ENCODE measurements around the gene PITX2. TPM values are rescaled to one million over a fixed set of nuclear protein-coding genes. Genes with fewer than 3 reads are reported as not detected.

The PITX2 gene
- polyA plus RNA-seq (2013, experiment 1 of 2; ENCODE audit: insufficient read length), result 20.6 TPM
- polyA plus RNA-seq (2013, experiment 2 of 2; ENCODE audit: insufficient read length), result 20.0 TPM

- peak; percentile 97 for DNase-seq
These were observed at the start of gene PITX2 for GRCh38 chr4:110622841-110623717. TSS of gene PITX2 (minus strand) at chr4:110623077. CDS start at chr4:110622460, 617 bp downstream.

DNA sequence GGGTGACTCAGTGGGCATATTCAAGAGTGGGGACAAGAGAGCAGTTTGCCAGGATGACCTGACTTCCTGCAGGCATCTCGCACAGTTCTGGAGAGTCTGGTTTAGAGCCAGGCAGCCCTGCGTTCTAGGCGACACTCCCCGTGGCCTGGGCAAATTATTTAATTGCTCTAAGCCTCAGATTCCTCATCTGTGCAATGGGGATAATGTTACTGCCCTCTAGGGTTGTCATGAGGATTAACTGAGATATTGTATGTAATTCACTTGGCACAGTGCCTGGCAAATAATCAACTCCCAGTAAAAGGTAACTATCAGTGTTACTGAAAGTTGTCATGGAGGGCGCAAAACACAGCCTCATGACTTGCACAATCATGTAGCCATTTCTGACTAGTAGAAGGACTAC lies 48.8 kb upstream of the PITX2 start:
- no peak for DNase-seq

GRCh38 chr4:110669663-110670062 lies 46.8 kb upstream of the PITX2 start:
- DNase-seq, result peak; percentile 26

- no peak for DNase-seq
These were observed 45.8 kb upstream of the PITX2 start for GRCh38 chr4:110668463-110669235.

DNA sequence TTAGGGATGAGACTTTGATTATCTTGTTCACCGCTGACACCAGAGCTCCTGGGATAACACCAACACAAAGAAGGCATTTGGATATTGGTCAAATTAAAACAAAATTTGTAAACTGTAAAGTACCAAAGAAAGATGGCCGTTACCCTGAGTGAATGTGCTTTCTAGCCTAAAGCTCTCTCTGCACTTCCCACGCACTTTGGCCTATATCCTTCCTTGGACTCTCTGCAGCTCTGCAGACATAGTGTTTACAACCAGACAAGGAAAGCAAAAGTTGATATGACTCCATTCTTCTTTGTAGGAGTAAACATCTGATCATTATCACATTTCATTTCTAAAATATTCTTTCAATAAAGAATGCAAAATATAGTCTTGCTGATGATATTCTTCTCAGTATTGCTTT lies 44.8 kb upstream of the PITX2 start:
- no peak for DNase-seq

DNA sequence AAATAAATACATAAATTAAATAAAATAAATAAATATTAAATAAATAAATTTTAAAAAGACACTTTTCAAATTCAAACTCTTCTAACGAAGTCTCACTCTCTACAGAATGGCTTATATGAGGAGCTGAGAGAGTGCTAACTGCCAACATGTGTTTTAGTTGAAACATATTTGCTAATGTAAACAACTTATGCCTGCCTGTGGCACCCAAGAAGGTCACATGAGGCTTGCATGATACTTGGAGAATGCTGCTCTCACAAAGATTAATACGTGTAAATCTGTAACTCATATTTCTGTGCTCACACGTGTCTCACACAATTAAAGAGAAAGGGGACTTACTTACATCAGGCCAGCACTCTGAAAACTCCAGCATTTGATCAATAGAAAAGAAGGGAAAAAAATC lies 43.2 kb upstream of the PITX2 start:
- peak; percentile 44 for DNase-seq

- DNase-seq, result peak; percentile 89
These were observed 41.0 kb upstream of the PITX2 start for GRCh38 chr4:110663738-110664444.

- DNase-seq, result no peak
These were observed 40.3 kb upstream of the PITX2 start for GRCh38 chr4:110663206-110663605.

DNA sequence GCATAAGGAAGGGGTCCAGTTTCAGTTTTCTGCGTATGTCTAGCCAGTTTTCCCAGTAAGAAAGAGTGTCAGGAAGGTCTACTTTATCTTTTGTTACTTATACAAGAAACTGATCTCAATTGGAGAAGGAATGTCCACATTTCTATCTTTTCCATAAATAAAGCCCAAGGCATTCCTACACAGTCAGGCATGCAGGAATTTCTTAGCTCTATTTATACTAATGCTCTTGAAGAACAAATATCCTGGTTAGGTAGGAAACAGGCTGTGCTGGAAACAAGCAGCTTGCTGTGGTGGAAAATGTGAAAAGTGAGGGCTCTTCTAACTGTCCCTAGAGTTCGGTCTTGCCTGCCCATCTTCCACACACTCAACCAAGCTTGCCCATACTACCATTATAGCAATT lies 37.9 kb upstream of the PITX2 start:
- DNase-seq, result peak; percentile 58

GRCh38 chr4:110654254-110654635 lies 31.4 kb upstream of the PITX2 start:
- DNase-seq, result peak; percentile 81

- DNase-seq, result no peak
These were observed 30.7 kb upstream of the PITX2 start for GRCh38 chr4:110653321-110654253.

DNA sequence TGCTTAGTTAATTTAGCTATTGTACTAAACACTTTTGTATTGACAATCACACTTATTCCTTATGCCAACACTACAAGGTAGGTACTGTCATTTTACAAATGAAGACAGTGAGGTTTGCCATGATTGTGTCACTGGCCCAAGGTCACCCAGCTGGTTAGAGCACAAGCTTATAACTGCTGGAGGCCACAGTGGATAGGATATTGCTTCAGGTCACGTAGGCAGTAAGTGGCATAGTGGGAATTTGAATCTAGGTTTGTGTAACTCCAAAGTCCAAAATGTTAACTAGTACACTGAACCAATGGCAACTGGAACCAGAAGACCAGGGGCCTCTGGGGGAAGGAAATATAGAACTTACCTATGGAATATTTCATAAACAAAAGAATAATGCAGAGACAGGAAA lies 21.1 kb upstream of the PITX2 start:
- no peak for DNase-seq

DNA sequence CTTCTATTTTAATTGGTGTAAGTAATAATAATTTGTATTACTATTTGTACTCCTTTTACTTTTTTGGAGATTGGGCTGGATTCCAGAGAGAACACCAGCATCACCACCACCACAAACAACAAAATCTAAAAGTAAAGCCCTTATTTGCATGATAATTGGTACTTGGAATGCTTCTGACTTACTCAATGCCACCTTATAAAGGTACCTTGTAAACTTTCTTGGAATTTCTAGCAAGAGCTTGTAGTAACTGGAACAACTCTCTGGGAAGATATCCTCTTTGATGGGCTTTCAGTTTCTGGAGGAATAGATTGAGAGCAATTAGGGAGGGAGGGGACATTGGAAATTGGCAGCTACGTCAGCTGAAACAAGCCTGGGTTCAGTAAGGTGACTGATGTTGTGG lies 20.2 kb upstream of the PITX2 start:
- DNase-seq, result no peak

DNA sequence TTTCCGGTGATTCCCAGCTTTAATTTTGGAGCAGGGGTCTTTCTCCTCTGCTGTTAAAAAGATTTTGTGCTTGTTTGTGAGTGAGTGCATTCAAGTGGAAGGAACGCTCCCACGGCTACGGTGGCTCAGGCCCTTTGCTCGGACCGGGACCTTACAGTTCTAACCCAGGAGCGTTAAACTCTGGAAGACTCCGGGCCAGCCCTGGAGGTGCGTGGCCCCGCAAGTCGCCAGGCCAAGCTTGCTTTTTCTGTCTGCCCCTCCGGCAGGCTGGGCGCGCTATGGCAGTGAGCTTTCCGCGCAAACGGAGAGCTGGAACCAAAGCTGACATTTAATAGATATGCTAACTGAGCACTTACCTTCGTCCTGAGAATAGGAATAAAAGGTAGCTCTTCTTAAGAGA lies 18.3 kb upstream of the PITX2 start:
- no peak for DNase-seq

GRCh38 chr4:110640576-110640975 lies 17.7 kb upstream of the PITX2 start:
- no peak for DNase-seq

- no peak for DNase-seq
These were observed 16.6 kb upstream of the PITX2 start for GRCh38 chr4:110639207-110640090.

- DNase-seq, result no peak
These were observed 15.3 kb upstream of the PITX2 start for GRCh38 chr4:110638089-110638746.

GRCh38 chr4:110637408-110638088 lies 14.7 kb upstream of the PITX2 start:
- peak; percentile 54 for DNase-seq

- DNase-seq, result peak; percentile 94
These were observed 14.0 kb upstream of the PITX2 start for GRCh38 chr4:110636680-110637407.
